Transverse colon (tissue), 4 donors: Measurements from ENCODE around the gene TTYH1.

Experiments used
- CTCF ChIP-seq, 5 experiments: fragments of 200-600 bp in 3 of 5; fragments of 450-650 bp in 2 of 5; sonication (generic) in 3 of 5; IDR thresholded peaks; 1 replicate in 2 of 5; 2 replicates in 3 of 5; pipeline ENCODE4 v1.5.1; 2016 to 2017; ENCODE audit warnings: antibody characterized with exemption in 5 of 5, inconsistent platforms in 3 of 5, mild to moderate bottlenecking in 2 of 5, moderate library complexity in 1 of 5
- EP300 ChIP-seq: sonication (generic); formaldehyde crosslinking; IDR thresholded peaks from one replicate; pipeline ENCODE4 v1.6.1; 2017; ENCODE audit warnings: antibody characterized with exemption, low read depth
- POLR2A ChIP-seq: fragments of 450-650 bp; IDR thresholded peaks from one replicate; pipeline ENCODE4 v1.6.1; 2016; ENCODE audit warnings: antibody characterized with exemption, mild to moderate bottlenecking, moderate library complexity
- POLR2AphosphoS5 ChIP-seq, 3 donors: sonication (generic); formaldehyde crosslinking; IDR thresholded peaks; one replicate each; pipeline ENCODE4 v1.6.1; 2016; ENCODE audit warnings: antibody characterized with exemption in 3 of 3

- TF ChIP-seq CTCF (IDR thresholded peaks at IDR 0.05) (no peak), POLR2A (no peak), POLR2AphosphoS5 (IDR thresholded peaks at IDR 0.05) (no peak), EP300 (no peak)
Measured at GRCh38 chr19:54452626-54453025, 37.4 kb downstream of the TTYH1 start.
